Naive thymus-derived CD8-positive, alpha-beta T cell (primary cell): ENCODE measurements around the gene P3H4. TPM values are rescaled to one million over a fixed set of nuclear protein-coding genes. Genes with fewer than 3 reads are reported as not detected.

Source experiments
- ATAC-seq, 2 donors: fragments of 150-1000 bp; cut with Tn5 transposase in 1 of 2; sonication (Bioruptor Pico), chemical (Tn5 transposase) in 1 of 2; 1 replicate in 1 of 2; 2 replicates in 1 of 2; pipeline ENCODE4 v1.10.0; 2021; ENCODE audit warnings: mild to moderate bottlenecking in 2 of 2, moderate library complexity in 2 of 2
- POLR2A ChIA-PET: fragments of 350-600 bp; sonication (Branson Sonifier 250); formaldehyde crosslinking; loops from one replicate; lab custom pipeline; 2021; ENCODE audit warnings: antibody characterized with exemption; lab: Charles Lee
- DNase-seq, 10 donors: peaks; one replicate each; pipeline versions ENCODE4 v3.0.0 to v3.0.0-alpha.2; 2020 to 2022
- H3K27ac Mint-ChIP-seq, 10 donors: one replicate each; pipeline ENCODE4 v1.8.0; 2020 to 2022; ENCODE audit warnings: mild to moderate bottlenecking in 10 of 10, mixed read lengths in 10 of 10, moderate library complexity in 4 of 10, inconsistent platforms in 1 of 10
- H3K27me3 Mint-ChIP-seq, 5 donors: one replicate each; pipeline ENCODE4 v1.8.0; 2021 to 2022; ENCODE audit warnings: mixed read lengths in 5 of 5
- H3K36me3 Mint-ChIP-seq, 3 donors: one replicate each; pipeline ENCODE4 v1.8.0; 2020 to 2022; ENCODE audit warnings: mixed read lengths in 3 of 3, mild to moderate bottlenecking in 2 of 3, inconsistent platforms in 1 of 3
- H3K4me1 Mint-ChIP-seq, 4 donors: one replicate each; pipeline ENCODE4 v1.8.0; 2021 to 2022; ENCODE audit warnings: mixed read lengths in 4 of 4
- H3K4me3 Mint-ChIP-seq, 10 donors: one replicate each; pipeline ENCODE4 v1.8.0; 2020 to 2022; ENCODE audit warnings: mild to moderate bottlenecking in 10 of 10, mixed read lengths in 10 of 10, moderate library complexity in 6 of 10, inconsistent platforms in 1 of 10
- H3K9me3 Mint-ChIP-seq, 9 donors: one replicate each; pipeline ENCODE4 v1.8.0; 2020 to 2022; ENCODE audit warnings: mixed read lengths in 9 of 9, mild to moderate bottlenecking in 3 of 9, inconsistent platforms in 1 of 9, moderate library complexity in 1 of 9
- polyA plus RNA-seq, 3 donors: library from polyadenylated mRNA; unstranded; fragments of 300-500 nt; fragmentation: Illumina TruSeq; gene quantifications; one replicate each; pipeline ENCODE4 v1.2.3, GENCODE V29; 2021
- total RNA-seq, 8 experiments: library from RNA in 2 of 8; stranded (reverse) in 2 of 8; gene quantifications; one replicate each; pipeline ENCODE4 v1.2.3 and lab custom pipeline; 2021 to 2026

Gene P3H4
- total and polyA plus RNA-seq, 5 experiments from 2014 or later: 4.0 to 6.2 (median 5.8) TPM

- ATAC-seq: no peak
- Mint-ChIP-seq H3K27me3 (no peaks in the 10 kb centered on the region), H3K9me3 (no peaks in the 10 kb centered on the region), H3K36me3 (no peaks in the 10 kb centered on the region), H3K4me1 (peaks cover 3 to 9% (median 8%) of the 10 kb centered on the region in 4 donors), H3K27ac (no peak overlapping the region), H3K4me3 (no peak overlapping the region)
- POLR2A ChIA-PET: interaction anchor here (1.2 kb wide), 2 partner anchors 13 to 71 kb away, joined by 3 read pairs; partner anchors contain the start of gene JUP
- DNase-seq: no peak
Measured at GRCh38 chr17:41799366-41799765, 12.4 kb downstream of the P3H4 start.

DNA sequence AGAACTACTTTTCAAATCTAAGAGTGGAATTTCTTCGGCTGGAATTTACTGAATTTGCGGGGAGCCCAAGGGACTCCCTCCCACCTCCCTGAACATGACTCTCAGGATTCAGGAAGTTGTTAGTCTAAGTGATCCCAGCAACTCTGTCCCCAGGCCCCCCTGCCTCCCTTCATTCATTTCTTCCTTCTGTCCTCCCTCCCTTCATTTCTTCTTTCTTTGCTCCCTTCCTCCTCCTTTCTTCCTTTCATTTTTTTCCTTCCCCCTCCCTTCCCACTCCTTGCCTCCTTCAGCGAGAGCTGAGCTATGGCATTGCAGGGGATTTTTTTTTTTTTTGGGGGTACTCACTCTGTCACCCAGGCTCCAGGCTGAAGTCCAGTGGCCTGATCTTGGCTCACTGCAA lies 14.4 kb downstream of the P3H4 start:
- H3K36me3 Mint-ChIP-seq: no peaks in the 10 kb centered on the region
- POLR2A ChIA-PET: interaction anchor here (0.7 kb wide), 1 partner anchor 27 kb away, joined by 4 read pairs; no protein-coding TSS in a partner anchor
- ATAC-seq (no peak), DNase-seq (no peak)
- H3K27ac Mint-ChIP-seq: no peak overlapping the region
- no peaks in the 10 kb centered on the region for H3K27me3 Mint-ChIP-seq
- peaks cover 3 to 9% (median 6%) of the 10 kb centered on the region in 4 donors for H3K4me1 Mint-ChIP-seq
- no peaks in the 10 kb centered on the region for H3K9me3 Mint-ChIP-seq
- H3K4me3 Mint-ChIP-seq: no peak overlapping the region

GRCh38 chr17:41796121-41796895 lies 15.4 kb downstream of the P3H4 start:
- POLR2A ChIA-PET: interaction anchor here (0.7 kb wide), 1 partner anchor 10 kb away, joined by 9 read pairs; the partner anchor contains the start of gene JUP
- Mint-ChIP-seq H3K36me3 (no peaks in the 10 kb centered on the region), H3K4me3 (no peak overlapping the region), H3K27ac (no peak overlapping the region), H3K9me3 (no peaks in the 10 kb centered on the region), H3K4me1 (peaks cover 0 to 5% (median 1%) of the 10 kb centered on the region in 4 donors), H3K27me3 (no peaks in the 10 kb centered on the region)
- DNase-seq (no peak), ATAC-seq (no peak)

DNA sequence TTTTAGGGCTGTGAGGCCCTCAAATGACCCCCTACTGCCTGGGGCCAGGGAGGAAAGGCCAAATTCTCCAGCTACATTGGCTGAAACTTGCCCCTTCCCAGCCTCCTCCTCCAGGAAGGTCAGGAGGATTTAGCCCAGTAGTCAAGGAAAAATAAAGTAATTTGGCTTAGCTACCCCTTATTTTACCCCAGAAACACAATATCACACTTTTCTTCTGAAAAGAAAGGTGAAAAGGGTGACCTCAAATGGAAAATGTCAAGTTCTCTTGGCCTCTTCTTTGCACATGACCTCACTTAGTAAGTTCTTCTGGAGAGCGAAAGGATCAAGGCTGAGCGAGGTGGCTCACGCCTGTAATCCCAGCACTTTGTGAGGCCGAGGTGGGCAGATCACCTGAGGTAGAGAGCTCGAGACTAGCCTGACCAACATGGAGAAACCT lies 17.2 kb downstream of the P3H4 start:
- H3K27ac Mint-ChIP-seq: no peak overlapping the region
- ATAC-seq: no peak
- no peaks in the 10 kb centered on the region for H3K36me3 Mint-ChIP-seq
- no peak overlapping the region for H3K4me3 Mint-ChIP-seq
- POLR2A ChIA-PET: no interaction called here
- DNase-seq: no peak
- H3K9me3 Mint-ChIP-seq: no peaks in the 10 kb centered on the region
- no peaks in the 10 kb centered on the region for H3K27me3 Mint-ChIP-seq
- H3K4me1 Mint-ChIP-seq: peaks cover 3 to 8% (median 5%) of the 10 kb centered on the region in 4 donors

DNA sequence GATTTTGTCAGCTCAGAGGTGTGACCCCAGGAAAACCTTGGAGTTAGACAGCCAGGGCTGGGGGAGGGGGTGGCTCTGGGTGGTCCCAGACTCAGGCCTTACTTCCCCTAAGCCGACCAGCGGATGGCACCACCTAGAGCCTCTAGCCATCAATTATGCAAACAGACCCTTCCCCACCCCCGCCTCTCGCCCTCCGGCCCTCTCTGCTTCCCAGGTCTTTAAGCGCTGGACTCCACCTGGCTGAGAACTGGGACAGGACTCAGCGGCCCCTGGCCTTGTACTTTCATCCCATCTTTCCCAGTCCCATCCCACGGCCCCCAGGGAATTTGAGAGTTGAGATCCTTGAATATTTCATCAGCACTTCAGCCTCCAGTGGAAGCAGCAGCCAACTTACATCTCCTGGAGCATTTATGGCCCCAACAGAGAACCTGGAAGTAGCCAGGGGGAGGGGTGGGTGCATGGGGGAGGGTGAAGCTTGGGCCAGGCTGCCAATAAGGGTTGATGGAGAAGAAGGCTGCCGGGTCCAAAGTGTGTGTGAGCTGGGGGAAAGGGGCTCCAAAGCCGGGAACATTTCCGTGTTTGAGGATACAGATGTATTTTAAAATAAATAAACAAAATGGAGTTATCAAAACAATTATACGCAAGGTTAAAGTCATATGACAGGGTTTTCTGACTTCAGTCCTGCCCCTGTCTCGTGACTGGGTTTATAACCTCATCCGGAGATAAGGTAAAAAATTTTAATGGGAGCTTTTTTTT lies 17.8 kb downstream of the P3H4 start:
- DNase-seq (no peak), ATAC-seq (no peak)
- Mint-ChIP-seq H3K36me3 (no peaks in the 10 kb centered on the region), H3K4me3 (no peak overlapping the region), H3K27ac (no peak overlapping the region), H3K27me3 (no peaks in the 10 kb centered on the region), H3K9me3 (no peaks in the 10 kb centered on the region), H3K4me1 (peaks cover 3 to 12% (median 7%) of the 10 kb centered on the region in 4 donors)
- POLR2A ChIA-PET: no interaction called here

DNA sequence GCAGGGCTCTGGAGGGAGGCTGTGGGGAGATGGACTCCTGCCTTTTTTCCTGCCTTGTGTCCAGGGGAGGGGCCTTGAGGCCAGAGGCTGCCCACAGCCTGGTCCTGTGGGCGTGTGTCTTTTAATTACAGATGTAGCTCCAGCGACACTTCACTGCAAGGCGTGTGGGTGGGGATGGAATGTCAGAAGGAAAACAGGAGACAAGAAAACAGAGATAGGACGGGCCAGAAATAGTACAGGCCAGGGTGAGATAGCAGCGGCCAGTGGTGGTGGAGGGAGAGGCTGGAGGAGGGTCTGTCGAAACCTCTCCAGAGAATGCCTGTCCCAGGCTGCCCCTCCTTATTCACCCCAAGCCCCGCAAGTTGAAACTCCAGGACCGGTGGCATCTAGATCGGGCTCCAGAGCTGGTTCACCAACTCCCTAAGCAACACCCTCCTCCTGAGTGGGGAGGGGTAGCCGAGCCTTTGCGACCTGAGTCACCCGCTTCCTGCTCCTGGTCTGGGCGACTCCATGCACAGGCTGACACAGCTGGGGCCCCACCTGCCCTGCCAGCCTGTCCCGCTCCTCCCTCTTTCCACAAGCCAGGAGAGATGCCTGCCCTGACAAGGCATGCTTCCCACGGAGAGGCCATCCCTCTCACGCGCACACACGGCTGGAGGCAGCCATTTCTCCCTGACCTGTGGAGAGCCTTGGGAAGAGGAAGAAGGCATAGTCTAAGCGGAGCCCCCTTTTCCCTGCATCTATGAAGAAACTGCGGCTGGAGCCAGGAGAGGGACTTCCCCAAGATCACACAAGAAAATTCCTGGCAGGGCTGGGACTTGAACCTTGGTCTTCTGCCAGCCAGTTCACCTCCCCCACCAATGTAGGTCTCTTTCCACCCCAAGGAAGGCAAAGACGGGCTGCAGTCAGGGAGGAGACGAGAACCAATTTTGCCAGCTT lies 18.6 kb downstream of the P3H4 start:
- Mint-ChIP-seq H3K27ac (no peak overlapping the region), H3K27me3 (no peaks in the 10 kb centered on the region), H3K4me1 (peaks cover 6 to 21% (median 14%) of the 10 kb centered on the region in 4 donors), H3K9me3 (no peaks in the 10 kb centered on the region), H3K4me3 (no peak overlapping the region), H3K36me3 (no peaks in the 10 kb centered on the region)
- DNase-seq (no peak), ATAC-seq (no peak)
- POLR2A ChIA-PET: no interaction called here

DNA sequence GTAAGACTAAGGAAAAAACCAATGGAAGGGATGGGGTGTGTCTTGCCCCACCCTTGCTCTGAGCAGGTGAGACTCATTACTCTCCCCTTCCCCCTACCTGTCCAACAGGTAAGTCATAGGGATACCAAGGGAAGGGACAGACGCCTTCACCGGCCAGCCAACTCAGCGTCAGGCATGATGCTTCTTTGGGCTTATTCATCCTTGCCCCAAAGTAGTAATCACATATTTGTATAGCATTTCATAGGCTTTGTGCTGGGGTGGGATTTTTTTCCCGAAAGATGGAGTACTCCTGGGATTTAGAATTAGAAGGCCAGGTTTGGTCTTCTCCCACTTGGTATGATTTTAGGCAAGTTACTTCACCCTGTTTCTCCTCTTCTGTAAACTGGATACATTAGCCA lies 24.7 kb downstream of the P3H4 start:
- DNase-seq: no peak
- POLR2A ChIA-PET: interaction anchor here (0.7 to 1.8 kb wide), 5 partner anchors 9 to 1569 kb away, joined by 3 to 15 read pairs (median 3); partner anchors contain the start of gene EIF1
- Mint-ChIP-seq H3K4me1 (peaks cover 10 to 50% (median 45%) of the 10 kb centered on the region in 4 donors), H3K4me3 (peak overlapping the region; percentile 67 to 89 (median 82)), H3K27me3 (peaks cover 5 to 32% (median 11%) of the 10 kb centered on the region in 5 donors), H3K27ac (peak overlapping the region in 4 of 10 donors; percentile 8 to 75 (median 45)), H3K36me3 (no peaks in the 10 kb centered on the region), H3K9me3 (no peaks in the 10 kb centered on the region)
- ATAC-seq: no peak

DNA sequence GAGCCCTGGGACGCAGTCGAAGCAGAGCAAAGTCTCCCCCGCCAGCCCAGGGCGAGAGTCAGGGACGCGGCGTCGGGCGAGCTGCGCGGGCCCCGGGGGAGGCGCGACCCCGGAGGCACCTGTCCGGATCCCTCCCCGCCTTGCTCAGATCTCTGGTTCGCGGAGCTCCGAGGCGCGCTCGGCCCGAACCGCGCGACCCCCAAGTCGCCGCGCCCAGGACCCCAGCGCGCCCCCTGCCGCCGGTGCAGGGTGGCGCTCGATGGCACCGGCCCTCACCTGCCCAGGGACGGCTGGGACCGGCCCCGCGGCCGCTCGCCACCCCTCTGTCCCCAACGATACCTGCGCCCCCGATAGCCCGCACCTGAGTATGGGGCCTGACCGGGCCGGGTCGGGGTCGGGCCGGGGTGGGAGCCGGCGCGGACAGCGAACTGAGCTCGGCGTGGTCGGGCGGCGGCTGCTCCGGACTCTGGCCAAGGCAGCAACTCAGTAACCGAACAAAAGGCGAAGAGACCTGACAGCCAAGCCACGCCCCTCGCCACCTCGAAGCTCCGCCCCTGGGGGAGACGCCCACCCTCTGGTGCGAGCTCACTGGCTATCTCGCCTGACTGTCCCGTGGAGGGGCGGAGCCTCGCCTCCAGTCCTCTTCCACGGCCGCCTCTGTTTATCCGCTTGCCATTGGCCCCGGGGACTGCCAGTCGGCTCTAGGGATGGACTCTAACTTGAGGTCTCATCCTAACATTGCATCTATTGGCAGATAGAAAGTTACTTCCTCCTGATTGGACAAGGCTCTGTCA lies 25.3 kb downstream of the P3H4 start, which contains the start of gene JUP:
JUP (minus strand) TSS at position 485 of the 794 bp plus-strand sequence. CDS start 14,857 bp downstream, outside the sequence.
- Mint-ChIP-seq H3K4me1 (peaks cover 10 to 54% (median 46%) of the 10 kb centered on the region in 4 donors), H3K27ac (peak within 1 kb of the TSS in 5 of 10 donors; percentile 8 to 75 (median 43)), H3K36me3 (no peaks in the 10 kb centered on the region), H3K9me3 (no peaks in the 10 kb centered on the region), H3K27me3 (peaks cover 5 to 34% (median 14%) of the 10 kb centered on the region in 5 donors), H3K4me3 (peak within 1 kb of the TSS; percentile 67 to 89 (median 82))
- DNase-seq (peak; percentile 73 to 93 (median 88)), ATAC-seq (peak; percentile 90 to 93)
- POLR2A ChIA-PET: interaction anchor here (0.5 to 1.8 kb wide), 8 partner anchors 9 to 1569 kb away, joined by 3 to 15 read pairs (median 4); partner anchors contain the start of gene EIF1

DNA sequence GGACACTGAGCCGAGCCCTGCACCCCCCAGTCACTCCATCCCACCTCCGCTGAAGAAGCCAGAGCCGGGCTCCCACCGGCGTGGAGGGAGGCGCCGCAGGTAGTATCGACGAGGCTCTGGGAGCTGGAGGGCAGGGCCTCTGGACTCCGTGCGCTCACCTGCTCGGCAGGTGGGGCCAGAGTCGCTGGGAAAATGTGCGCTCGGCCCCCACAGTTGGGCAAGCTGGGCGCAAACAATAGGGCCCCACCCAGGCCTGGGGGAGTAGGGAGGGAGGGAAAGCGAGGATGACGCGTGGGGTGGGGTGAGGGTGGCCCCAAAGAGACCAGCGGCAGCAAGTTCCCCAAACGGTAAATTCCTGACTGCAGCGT lies 25.9 kb downstream of the P3H4 start:
- POLR2A ChIA-PET: interaction anchor here (1.2 to 1.8 kb wide), 3 partner anchors 13 to 97 kb away, joined by 3 to 15 read pairs (median 4); partner anchors contain the start of gene EIF1
- Mint-ChIP-seq H3K9me3 (no peaks in the 10 kb centered on the region), H3K4me1 (peaks cover 10 to 55% (median 45%) of the 10 kb centered on the region in 4 donors), H3K27ac (peak overlapping the region in 3 of 10 donors; percentile 29 to 43 (median 35)), H3K27me3 (peaks cover 5 to 34% (median 14%) of the 10 kb centered on the region in 5 donors), H3K36me3 (no peaks in the 10 kb centered on the region), H3K4me3 (peak overlapping the region; percentile 53 to 80 (median 74))
- DNase-seq: peak in 2 of 10 donors; percentile 4 to 15
- ATAC-seq: peak in 1 of 2 donors; percentile 9

DNA sequence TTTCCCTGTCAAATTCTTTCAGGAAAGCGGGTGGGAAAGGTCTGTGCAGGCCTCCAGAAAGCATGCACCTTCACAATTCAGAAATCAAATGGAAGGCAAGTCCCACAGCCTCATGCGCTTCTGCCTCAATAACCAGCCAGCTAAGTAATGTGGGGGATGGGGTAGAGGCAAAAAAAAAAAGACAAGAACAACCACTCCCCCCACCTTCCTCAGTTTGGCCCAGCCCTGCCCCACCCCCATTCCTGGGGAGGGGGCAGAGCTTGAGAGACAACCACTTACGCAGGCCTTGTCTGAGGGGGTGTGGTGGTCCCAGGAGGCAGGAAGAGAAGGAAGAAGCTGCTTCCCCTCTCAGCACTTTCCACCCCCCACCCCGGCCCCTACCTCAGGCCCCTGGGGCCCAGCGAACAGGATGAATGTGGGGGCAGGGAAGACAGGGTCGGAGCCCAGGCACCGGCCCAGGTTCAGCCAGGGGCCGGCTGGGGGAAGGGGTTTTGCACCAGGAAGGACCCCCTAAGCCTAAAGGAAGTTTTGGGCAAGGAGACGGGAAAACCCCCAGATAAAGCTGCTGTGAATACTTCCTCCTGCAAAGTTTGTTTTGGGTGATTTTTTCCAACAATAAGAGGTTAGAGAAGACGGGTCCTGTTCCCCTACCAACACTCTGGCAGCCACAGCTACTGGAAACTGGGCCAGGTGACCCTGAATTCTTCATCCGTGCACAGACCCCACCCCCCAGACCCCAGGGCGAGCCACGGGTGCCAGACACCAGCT lies 26.5 kb downstream of the P3H4 start:
- H3K4me3 Mint-ChIP-seq: peak overlapping the region; percentile 53 to 80 (median 74)

More for the DNA sequence above, 26.5 kb downstream of the P3H4 start:
- Mint-ChIP-seq H3K36me3 (no peaks in the 10 kb centered on the region), H3K27ac (peak overlapping the region in 4 of 10 donors; percentile 27 to 43 (median 32)), H3K27me3 (peaks cover 5 to 35% (median 14%) of the 10 kb centered on the region in 5 donors), H3K4me1 (peaks cover 7 to 51% (median 40%) of the 10 kb centered on the region in 4 donors), H3K9me3 (no peaks in the 10 kb centered on the region)
- POLR2A ChIA-PET: interaction anchor here (1.2 to 1.8 kb wide), 3 partner anchors 14 to 96 kb away, joined by 3 to 15 read pairs (median 4); partner anchors contain the start of gene EIF1
- peak in 1 of 10 donors; percentile 19 for DNase-seq
- ATAC-seq: no peak
